ENCODE measurements around the gene GUCA2B.

- TF ChIP-seq CTCF (conservative IDR thresholded peaks at IDR 0.05; ENCODE audit: low read length) (no peak), EZH2phosphoT487 (IDR thresholded peaks at IDR 0.05; ENCODE audit: borderline replicate concordance, low read depth, low read length) (no peak)
Observed at GRCh38 chr1:42177541-42177981, 24.4 kb downstream of the GUCA2B start.
